Left lung (tissue), 10 donors: ENCODE results near the gene UBN2. TPM values are rescaled to one million over a fixed set of nuclear protein-coding genes. Genes with fewer than 3 reads are reported as not detected.
"Not testable (repeated sequence)": the region's sequence is repeated elsewhere in the genome, so short reads cannot be mapped to it uniquely, and the experiment has no call there.

ENCODE experiments used
- ATAC-seq: fragments of 200-7000 bp; cut with Tn5 transposase; one replicate; pipeline ENCODE4 v1.9.1; 2020; ENCODE audit warnings: moderate library complexity
- DNase-seq, 4 donors: peaks; one replicate each; pipeline ENCODE4 v3.0.0-alpha.2; 2013 to 2020
- H3K27ac ChIP-seq, 2 donors: fragments of 200-600 bp; sonication (generic) in 1 of 2; one replicate each; pipeline versions ENCODE4 v1.5.0 to v1.8.0; 2020 to 2021
- H3K27me3 ChIP-seq, 2 donors: fragments of 200-600 bp; sonication (generic) in 1 of 2; one replicate each; pipeline versions ENCODE4 v1.5.0 to v1.8.0; 2020 to 2021
- H3K36me3 ChIP-seq, 2 donors: fragments of 200-600 bp; sonication (generic) in 1 of 2; one replicate each; pipeline versions ENCODE4 v1.5.0 to v1.8.0; 2020 to 2021
- H3K4me1 ChIP-seq, 2 donors: fragments of 200-600 bp; one replicate each; pipeline ENCODE4 v1.8.0; 2021
- H3K4me3 ChIP-seq, 2 donors: fragments of 200-600 bp; sonication (generic) in 1 of 2; one replicate each; pipeline versions ENCODE4 v1.5.0 to v1.8.0; 2020 to 2021; ENCODE audit warnings: mild to moderate bottlenecking in 1 of 2
- H3K9me3 ChIP-seq, 2 donors: fragments of 200-600 bp; sonication (generic) in 1 of 2; one replicate each; pipeline versions ENCODE4 v1.5.0 to v1.8.0; 2020 to 2021
- intact Hi-C, 2 donors: fragments of 100-400 bp; cut with DNase I; formaldehyde crosslinking; loops; one replicate each; pipeline versions ENCODE4 v1.11.2 to v1.14.2; 2022
- polyA plus RNA-seq, 6 donors: library from polyadenylated mRNA; unstranded; fragments of 120-200 nt; gene quantifications; one replicate each; pipeline ENCODE4 v1.2.1, GENCODE V29; 2013; ENCODE audit not compliant: insufficient read length in 6 of 6
- total RNA-seq, 2 donors: library from RNA; stranded (reverse); fragmentation: NEBNext Ultra II Directional; extraction: Animal tissue kit (Norgen Biotek cat#: 25700); gene quantifications; one replicate each; pipeline ENCODE4 v1.2.1, GENCODE V29; 2021
- TF ChIP-seq, protein P1 (sequence below), 2 donors: fragments of 200-600 bp; sonication (generic) in 1 of 2; IDR thresholded peaks; one replicate each; pipeline versions ENCODE4 v1.5.0 to v1.8.0; 2021; ENCODE audit warnings: antibody characterized with exemption in 2 of 2
- donor health status: DM: no; HTN: yes; CAD: no.
- donor health status: DM: no; HTN: no; CAD: no.

UBN2 gene
- total and polyA plus RNA-seq, 8 donors = 16.9 to 27.1 (median 23.0) TPM

DNA sequence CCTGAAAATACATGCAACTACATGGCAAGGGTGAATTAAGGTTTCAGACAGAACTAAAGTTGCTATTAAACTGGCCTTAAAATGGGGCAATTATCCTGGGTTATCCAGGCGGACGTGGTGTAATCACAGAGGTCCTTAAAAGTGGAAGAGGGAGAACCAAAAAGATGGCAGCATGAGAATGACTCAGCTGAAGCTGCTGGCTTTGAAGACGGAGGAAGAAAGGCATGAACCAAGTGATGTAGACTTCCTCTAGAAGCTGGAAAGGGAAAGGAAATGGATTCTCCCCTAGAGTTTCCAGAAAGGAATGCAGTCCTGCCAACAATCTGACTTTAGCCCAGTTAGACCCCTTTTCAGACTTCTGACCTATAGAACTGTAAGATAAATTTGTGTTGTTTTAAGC lies 27.0 kb upstream of the UBN2 start:
- no peaks in the 10 kb centered on the region for H3K27me3 ChIP-seq

DNA sequence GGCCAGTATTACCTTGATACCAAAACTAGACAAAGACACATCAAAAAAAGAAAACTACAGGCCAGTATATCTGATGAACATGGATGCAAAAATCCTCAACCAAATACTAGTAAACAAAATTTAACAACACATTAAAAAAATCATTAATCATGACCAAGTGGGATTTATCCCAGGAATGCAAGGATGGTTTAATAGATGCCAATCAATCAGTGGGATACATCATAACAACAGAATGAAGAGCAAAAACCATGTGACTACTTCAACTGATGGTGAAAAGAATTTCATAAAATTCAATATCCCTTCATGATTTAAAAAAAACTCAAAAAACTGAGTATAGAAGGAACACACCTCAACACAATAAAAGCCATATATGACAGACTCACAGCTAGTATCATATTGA lies 25.2 kb upstream of the UBN2 start:
- Histone ChIP-seq H3K4me1 (no peaks in the 10 kb centered on the region), H3K9me3 (peaks cover 0 to 27% of the 10 kb centered on the region in 2 donors), H3K27ac (no peak overlapping the region), H3K36me3 (no peaks in the 10 kb centered on the region), H3K4me3 (no peak overlapping the region), H3K27me3 (no peaks in the 10 kb centered on the region)
- intact Hi-C loops = no loop called here
- DNase-seq (no peak), ATAC-seq (no peak)
- TF ChIP-seq, protein P1, sequence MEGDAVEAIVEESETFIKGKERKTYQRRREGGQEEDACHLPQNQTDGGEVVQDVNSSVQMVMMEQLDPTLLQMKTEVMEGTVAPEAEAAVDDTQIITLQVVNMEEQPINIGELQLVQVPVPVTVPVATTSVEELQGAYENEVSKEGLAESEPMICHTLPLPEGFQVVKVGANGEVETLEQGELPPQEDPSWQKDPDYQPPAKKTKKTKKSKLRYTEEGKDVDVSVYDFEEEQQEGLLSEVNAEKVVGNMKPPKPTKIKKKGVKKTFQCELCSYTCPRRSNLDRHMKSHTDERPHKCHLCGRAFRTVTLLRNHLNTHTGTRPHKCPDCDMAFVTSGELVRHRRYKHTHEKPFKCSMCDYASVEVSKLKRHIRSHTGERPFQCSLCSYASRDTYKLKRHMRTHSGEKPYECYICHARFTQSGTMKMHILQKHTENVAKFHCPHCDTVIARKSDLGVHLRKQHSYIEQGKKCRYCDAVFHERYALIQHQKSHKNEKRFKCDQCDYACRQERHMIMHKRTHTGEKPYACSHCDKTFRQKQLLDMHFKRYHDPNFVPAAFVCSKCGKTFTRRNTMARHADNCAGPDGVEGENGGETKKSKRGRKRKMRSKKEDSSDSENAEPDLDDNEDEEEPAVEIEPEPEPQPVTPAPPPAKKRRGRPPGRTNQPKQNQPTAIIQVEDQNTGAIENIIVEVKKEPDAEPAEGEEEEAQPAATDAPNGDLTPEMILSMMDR (IDR thresholded peaks at IDR 0.05) = no peak

More for the DNA sequence above, 27.0 kb upstream of the UBN2 start:
- Histone ChIP-seq H3K4me3 (no peak overlapping the region), H3K27ac (no peak overlapping the region), H3K36me3 (no peaks in the 10 kb centered on the region), H3K9me3 (peaks cover 0 to 27% of the 10 kb centered on the region in 2 donors), H3K4me1 (no peaks in the 10 kb centered on the region)
- intact Hi-C loops = no loop called here
- no peak for ATAC-seq
- no peak for DNase-seq
- TF ChIP-seq, protein P1 (IDR thresholded peaks at IDR 0.05) = no peak

GRCh38 chr7:139212133-139212532 lies 18.9 kb upstream of the UBN2 start:
- DNase-seq (no peak), ATAC-seq (no peak)

DNA sequence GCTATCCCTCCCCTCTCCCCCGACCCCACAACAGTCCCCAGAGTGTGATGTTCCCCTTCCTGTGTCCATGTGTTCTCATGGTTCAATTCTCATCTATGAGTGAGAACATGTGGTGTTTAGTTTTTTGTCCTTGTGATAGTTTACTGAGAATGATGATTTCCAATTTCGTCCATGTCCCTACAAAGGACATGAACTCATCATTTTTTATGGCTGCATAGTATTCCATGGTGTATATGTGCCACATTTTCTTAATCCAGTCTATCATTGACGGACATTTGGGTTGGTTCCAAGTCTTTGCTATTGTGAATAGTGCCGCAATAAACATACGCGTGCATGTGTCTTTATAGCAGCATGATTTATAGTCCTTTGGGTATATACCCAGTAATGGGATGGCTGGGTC lies 17.5 kb upstream of the UBN2 start:
- H3K27ac ChIP-seq, H3K27me3 ChIP-seq, ATAC-seq, H3K4me1 ChIP-seq, DNase-seq, intact Hi-C loops, H3K36me3 ChIP-seq, H3K9me3 ChIP-seq, H3K4me3 ChIP-seq: not testable (repeated sequence)

More at GRCh38 chr7:139212133-139212532, 18.9 kb upstream of the UBN2 start:
- no peaks in the 10 kb centered on the region for H3K4me1 ChIP-seq
- H3K4me3 ChIP-seq = no peak overlapping the region
- no peaks in the 10 kb centered on the region for H3K27me3 ChIP-seq
- intact Hi-C loops = no loop called here
- H3K9me3 ChIP-seq = no peaks in the 10 kb centered on the region
- H3K36me3 ChIP-seq = no peaks in the 10 kb centered on the region
- TF ChIP-seq, protein P1 (IDR thresholded peaks at IDR 0.05) = no peak
- no peak overlapping the region for H3K27ac ChIP-seq

- ATAC-seq = no peak
- H3K9me3 ChIP-seq = no peaks in the 10 kb centered on the region
- DNase-seq = no peak
Measured at GRCh38 chr7:139218173-139218572, 12.9 kb upstream of the UBN2 start.

GRCh38 chr7:139224219-139224618 lies 6.8 kb upstream of the UBN2 start:
- DNase-seq = no peak
- ATAC-seq = no peak

More at GRCh38 chr7:139218173-139218572, 12.9 kb upstream of the UBN2 start:
- no peaks in the 10 kb centered on the region for H3K36me3 ChIP-seq
- TF ChIP-seq, protein P1 (IDR thresholded peaks at IDR 0.05) = no peak
- H3K27ac ChIP-seq = no peak overlapping the region
- intact Hi-C loops = no loop called here
- no peaks in the 10 kb centered on the region for H3K4me1 ChIP-seq
- no peak overlapping the region for H3K4me3 ChIP-seq
- H3K27me3 ChIP-seq = no peaks in the 10 kb centered on the region

DNA sequence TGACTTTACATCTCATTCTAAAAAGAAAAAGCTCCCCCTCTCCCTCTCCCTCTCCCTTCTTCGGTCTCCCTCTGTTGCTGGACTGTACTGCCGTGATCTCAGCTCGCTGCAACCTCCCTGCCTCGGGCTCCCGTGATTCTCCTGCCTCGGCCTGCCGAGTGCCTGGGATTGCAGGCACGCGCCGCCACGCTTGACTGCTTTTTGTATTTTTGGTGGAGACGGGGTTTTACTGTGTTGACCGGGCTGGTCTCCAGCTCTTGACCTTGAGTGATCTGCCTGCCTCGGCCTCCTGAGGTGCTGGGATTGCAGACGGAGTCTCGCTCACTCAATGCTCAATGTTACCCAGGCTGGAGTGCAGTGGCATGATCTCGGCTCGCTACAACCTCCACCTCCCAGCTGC lies 6.2 kb upstream of the UBN2 start:
- H3K27ac ChIP-seq, H3K36me3 ChIP-seq, H3K4me3 ChIP-seq, DNase-seq, H3K27me3 ChIP-seq, H3K4me1 ChIP-seq, H3K9me3 ChIP-seq, ATAC-seq, intact Hi-C loops: not testable (repeated sequence)

More at GRCh38 chr7:139224219-139224618, 6.8 kb upstream of the UBN2 start:
- Histone ChIP-seq H3K9me3 (no peaks in the 10 kb centered on the region), H3K4me3 (no peak overlapping the region), H3K27ac (no peak overlapping the region), H3K36me3 (no peaks in the 10 kb centered on the region), H3K4me1 (no peaks in the 10 kb centered on the region), H3K27me3 (no peaks in the 10 kb centered on the region)
- TF ChIP-seq, protein P1 (IDR thresholded peaks at IDR 0.05) = no peak
- intact Hi-C loops = no loop called here

GRCh38 chr7:139225286-139226157 lies 5.5 kb upstream of the UBN2 start:
- ATAC-seq, H3K4me3 ChIP-seq, H3K9me3 ChIP-seq, H3K27me3 ChIP-seq, H3K27ac ChIP-seq, intact Hi-C loops, H3K4me1 ChIP-seq, H3K36me3 ChIP-seq, DNase-seq: not testable (repeated sequence)
